GM12872 (cell line): ENCODE measurements around the gene SOX15.

Source experiments
- TF ChIP-seq, protein P1 (sequence below): IDR thresholded peaks from 3 replicates; pipeline ENCODE4 v1.5.1; 2011; ENCODE audit warnings: low read depth, mild to moderate bottlenecking, low read length, moderate library complexity; ENCODE audit not compliant: insufficient read depth

The SOX15 gene

DNA sequence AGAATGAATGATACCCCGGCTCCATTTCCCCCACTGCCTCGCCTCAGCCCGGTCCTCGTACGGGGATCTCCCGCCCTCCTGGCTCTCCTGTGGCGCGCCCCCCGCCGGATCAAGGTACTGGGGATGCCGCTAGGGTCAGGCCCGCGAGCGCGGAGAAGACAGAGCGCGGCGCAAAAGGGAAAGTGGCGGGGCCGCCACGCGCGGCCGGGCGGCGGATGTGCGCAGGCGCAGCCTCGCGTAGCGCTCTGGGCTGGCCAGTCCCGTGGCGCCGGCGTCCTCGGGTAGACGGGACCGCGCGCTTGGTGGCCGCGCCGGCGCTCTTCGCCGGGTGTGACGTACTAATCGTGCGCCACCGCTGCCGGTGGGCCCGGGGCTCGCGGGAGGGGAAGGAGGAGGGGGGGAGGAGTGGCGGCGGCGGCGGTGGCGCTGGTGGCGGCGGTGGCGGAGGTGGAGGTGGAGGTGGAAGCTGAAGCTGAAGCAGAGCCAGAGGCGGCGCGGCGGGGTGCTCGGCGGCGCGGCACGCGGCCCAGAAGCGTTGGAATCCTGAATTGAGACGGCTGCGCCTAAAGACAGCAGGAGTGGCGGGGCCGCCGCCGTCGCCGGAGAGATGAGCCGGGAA lies 28.2 kb downstream of the SOX15 start, which contains the start of gene SENP3:
Gene SENP3, plus strand, starts transcription at position 331 of the 619 bp plus-strand sequence. CDS start 1,158 bp downstream, outside the sequence.
- TF ChIP-seq, protein P1, sequence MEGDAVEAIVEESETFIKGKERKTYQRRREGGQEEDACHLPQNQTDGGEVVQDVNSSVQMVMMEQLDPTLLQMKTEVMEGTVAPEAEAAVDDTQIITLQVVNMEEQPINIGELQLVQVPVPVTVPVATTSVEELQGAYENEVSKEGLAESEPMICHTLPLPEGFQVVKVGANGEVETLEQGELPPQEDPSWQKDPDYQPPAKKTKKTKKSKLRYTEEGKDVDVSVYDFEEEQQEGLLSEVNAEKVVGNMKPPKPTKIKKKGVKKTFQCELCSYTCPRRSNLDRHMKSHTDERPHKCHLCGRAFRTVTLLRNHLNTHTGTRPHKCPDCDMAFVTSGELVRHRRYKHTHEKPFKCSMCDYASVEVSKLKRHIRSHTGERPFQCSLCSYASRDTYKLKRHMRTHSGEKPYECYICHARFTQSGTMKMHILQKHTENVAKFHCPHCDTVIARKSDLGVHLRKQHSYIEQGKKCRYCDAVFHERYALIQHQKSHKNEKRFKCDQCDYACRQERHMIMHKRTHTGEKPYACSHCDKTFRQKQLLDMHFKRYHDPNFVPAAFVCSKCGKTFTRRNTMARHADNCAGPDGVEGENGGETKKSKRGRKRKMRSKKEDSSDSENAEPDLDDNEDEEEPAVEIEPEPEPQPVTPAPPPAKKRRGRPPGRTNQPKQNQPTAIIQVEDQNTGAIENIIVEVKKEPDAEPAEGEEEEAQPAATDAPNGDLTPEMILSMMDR: no peak

DNA sequence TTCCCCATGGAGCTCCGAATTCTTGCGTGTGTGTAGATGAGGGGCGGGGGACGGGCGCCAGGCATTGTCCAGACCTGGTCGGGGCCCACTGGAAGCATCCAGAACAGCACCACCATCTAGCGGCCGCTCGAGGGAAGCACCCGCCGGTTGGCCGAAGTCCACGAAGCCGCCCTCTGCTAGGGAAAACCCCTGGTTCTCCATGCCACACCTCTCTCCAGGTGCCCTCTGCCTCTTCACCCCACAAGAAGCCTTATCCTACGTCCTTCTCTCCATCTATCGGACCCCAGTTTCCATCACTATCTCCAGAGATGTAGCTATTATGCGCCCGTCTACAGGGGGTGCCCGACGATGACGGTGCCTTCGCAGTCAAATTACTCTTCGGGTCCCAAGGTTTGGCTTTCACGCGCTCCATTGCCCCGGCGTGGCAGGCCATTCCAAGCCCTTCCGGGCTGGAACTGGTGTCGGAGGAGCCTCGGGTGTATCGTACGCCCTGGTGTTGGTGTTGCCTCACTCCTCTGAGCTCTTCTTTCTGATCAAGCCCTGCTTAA lies 28.8 kb downstream of the SOX15 start:
- TF ChIP-seq, protein P1: peak; percentile 95

DNA sequence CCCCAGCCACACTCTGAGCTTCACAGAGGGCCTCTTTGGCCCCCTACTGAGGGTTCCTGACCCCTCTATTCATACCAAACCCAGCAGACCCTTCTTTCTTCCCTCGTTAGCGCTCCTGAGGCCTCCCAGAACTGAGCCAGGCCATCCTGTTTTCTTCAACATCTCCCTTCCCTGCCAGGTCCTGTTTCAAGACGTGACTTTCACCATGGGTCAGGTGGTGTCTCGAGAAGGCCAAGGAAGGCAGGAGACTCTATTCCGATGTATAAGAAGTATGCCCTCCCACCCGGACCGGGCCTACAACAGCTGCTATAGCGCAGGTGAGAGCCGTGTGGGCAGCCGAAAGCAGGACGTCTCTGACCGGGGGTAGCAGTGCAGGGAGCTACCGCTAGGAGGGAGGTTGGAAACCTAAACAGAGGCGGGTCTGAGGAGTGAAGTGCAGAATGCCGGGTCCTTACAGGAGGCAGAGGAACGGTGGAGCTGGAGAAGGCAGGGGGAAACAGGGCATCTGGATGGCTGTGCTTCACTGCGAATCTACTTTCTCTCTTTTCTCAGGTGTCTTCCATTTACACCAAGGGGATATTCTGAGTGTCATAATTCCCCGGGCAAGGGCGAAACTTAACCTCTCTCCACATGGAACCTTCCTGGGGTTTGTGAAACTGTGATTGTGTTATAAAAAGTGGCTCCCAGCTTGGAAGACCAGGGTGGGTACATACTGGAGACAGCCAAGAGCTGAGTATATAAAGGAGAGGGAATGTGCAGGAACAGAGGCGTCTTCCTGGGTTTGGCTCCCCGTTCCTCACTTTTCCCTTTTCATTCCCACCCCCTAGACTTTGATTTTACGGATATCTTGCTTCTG lies 29.5 kb downstream of the SOX15 start:
- TF ChIP-seq, protein P1: peak; percentile 81

DNA sequence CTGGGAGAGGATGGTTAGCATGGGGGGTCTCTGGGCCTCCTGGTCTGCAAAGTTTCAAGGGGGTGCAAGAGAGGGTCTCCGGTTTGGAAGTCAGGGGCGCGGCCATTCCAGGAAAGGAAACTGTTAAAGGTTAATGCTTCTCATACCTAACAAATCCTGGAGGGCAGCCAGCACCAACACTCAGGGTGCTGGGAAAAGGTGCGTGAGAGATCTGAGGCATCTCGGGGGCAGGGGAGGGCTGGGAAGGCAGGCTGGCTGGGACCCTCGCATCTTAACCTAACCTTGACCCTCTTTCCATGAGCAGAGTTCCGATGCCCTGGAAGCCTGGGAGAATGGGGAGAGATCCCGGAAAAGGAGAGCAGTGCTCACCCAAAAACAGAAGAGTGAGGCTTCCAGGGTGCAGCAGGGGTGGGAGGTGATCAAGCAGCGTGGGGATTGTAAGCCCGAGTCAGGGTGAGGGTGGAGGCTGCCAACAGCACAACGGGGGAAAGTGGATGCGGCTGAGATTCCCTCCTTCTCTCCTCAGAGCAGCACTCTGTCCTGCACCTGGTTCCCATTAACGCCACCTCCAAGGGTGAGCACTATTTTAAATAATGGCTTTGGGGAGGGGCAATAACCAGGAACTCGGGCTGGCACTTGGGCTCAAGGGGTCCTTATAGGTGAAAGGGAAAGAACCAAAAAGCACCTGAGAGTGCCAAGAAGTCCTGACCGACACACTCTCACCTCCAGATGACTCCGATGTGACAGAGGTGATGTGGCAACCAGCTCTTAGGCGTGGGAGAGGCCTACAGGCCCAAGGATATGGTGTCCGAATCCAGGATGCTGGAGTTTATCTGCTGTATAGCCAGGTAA lies 30.3 kb downstream of the SOX15 start:
- TF ChIP-seq, protein P1: no peak

DNA sequence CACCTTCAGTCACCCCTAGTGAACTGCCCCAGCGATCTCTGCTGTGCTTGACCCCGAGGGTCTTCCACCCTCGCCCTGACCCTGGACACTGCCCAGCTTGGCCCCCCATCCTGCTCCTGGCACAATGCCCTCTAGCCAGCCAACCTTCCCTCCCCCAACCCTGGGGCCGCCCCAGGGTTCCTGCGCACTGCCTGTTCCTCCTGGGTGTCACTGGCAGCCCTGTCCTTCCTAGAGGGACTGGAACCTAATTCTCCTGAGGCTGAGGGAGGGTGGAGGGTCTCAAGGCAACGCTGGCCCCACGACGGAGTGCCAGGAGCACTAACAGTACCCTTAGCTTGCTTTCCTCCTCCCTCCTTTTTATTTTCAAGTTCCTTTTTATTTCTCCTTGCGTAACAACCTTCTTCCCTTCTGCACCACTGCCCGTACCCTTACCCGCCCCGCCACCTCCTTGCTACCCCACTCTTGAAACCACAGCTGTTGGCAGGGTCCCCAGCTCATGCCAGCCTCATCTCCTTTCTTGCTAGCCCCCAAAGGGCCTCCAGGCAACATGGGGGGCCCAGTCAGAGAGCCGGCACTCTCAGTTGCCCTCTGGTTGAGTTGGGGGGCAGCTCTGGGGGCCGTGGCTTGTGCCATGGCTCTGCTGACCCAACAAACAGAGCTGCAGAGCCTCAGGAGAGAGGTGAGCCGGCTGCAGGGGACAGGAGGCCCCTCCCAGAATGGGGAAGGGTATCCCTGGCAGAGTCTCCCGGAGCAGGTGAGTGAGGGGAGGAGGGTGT lies 31.2 kb downstream of the SOX15 start, which contains the start of gene TNFSF13:
Gene TNFSF13, plus strand, starts transcription at position 207 of the 776 bp plus-strand sequence. Its CDS starts 290 bp downstream, at position 497.
- TF ChIP-seq, protein P1: no peak

DNA sequence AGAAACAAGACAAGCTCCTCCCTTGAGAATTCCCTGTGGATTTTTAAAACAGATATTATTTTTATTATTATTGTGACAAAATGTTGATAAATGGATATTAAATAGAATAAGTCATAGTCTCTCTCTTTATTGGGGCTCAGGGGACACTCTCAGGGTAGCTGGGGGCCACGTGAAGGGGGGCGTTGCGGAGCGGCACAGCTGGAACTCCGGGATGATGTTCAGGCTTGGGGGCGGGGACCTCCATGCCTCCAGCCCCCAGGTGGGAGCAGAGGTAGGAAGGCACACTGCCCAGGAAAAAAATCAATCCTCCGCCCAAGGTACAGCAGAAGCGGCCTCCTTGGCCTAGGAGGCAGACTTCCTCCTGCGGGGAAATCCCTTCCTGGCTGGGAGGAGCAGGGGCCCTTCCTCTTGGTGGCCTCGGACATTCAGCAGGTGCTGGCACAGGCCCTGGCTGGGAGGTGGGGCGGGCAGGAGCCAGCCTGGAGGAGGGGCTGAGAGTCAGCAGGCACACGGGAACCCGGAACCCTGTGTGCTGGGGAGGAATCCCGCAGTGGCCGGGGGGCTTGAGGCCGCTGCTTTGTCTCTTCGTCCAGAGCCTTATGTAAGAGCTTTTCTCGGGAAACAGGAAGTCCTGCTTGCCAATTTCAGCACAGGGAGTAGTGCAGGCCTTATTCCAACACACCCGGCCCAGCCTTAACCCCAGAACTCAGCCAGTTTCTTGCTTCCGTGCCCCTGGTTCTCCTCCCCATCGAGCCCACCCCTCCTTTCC lies 31.9 kb downstream of the SOX15 start:
- TF ChIP-seq, protein P1: no peak
